Activated effector memory CD4-positive, alpha-beta T cell treated with Interleukin-2 at 50 U/mL for 16 hours (primary cell): Measurements from ENCODE around the gene REEP3.
"Not testable (repeated sequence)": the region's sequence is repeated elsewhere in the genome, so short reads cannot be mapped to it uniquely, and the experiment has no call there.

Experiments used
- DNase-seq: peaks from one replicate; pipeline ENCODE4 v3.0.0-alpha.2; 2020

The REEP3 gene

DNA sequence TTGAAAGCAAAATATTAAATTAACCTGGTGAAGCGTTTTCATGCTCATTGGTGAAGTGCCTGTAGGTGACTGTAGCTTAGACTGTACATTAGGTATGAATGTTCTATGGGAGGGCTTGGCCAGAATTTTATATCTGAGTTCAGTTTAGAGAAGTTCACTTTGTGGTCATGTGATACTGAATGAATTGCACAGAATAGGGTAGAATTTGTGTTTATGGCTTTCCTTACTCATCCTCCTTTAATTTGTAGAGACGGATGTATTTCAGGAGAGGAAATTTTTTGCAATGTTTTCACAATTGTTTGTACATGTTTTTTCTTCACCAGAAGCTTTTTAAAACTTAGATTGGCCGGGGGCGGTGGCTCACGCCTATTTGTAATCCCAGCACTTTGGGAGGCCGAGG lies 32.3 kb downstream of the REEP3 start:
- no peak for DNase-seq

DNA sequence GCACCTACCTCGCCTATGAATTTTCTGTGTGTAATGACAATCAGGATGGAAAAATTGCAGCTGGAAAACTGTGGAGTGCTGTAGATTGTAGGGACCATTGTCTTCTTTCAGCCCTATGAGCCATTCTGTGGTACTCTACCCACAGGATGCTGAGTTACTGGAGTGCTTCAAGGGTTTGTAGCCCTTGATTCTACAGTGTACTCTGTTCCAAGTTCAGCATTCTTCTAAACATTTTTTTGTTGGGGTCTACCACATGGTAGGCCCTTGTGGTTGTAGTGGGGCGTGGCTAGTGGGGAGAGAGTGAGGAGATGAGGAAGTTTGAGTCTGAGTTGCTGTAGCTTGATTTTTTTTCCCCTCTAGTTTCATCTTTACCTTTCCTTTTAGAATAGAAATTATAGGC lies 33.5 kb downstream of the REEP3 start:
- peak; percentile 22 for DNase-seq

DNA sequence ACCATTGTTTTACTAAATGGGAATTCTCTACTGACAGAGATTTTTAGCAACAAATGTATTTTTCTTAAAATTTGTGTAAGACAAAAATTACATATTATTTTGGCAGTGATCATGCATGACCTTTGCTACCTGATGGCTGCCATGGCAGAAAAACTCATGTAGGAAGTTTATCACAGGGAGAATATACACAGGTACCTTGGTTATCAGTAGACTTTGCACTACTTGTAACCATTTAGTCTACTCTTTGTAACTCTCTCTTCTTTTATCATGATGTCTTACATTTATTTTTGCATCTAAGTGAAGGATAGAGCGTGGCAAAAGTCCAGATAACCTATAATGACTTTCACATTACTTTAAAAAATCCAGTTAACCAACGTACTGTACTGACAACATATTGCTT lies 34.1 kb downstream of the REEP3 start:
- DNase-seq: no peak

DNA sequence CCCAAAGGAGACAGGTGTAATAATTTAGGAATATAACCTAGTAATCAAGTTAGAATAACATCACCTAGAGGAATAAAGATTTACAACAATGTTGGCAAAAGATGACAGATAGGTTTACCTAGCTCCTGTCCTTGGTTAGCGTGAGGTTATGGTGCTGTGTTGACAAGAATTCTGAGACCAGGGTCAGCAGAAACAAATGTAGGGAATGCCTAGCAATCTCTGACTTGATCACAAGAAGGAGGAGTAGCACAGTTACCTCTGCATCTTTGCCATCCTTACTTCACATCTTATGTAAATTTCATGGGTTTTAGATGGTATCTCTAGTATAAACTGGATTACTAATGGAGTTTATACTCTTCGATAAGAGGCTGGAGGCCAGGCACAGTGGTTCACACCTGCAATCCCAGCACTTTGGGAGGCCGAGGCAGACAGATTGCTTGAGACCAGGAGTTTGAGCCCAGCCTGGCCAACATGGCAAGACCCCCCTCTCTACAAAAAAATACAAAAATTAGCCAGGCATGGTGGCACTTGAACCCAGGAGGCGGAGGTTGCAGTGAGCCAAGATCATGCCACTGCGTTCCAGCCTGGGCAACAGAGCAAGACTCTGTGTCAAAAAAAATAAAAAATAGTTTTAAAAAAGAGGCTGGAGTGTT lies 37.1 kb downstream of the REEP3 start:
- no peak for DNase-seq

DNA sequence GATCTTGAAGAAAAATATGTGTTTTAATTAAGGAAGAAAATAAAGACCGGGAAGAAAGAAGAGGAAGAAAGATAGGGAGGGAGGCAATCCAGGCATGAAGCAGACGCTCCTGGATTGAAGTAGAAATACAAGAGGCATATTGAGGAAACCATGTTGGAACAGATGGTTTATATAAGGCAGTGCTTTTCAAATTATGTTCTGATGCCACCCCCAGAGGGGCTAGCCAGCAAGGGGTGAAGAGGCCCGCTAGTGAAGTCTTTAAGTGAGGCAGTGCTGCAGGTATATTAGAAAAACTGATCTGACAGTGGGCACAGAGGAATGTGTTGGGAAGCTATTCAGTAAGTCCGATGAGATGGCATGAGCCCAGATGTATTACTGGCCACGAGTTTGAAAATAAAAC lies 40.1 kb downstream of the REEP3 start:
- no peak for DNase-seq

DNA sequence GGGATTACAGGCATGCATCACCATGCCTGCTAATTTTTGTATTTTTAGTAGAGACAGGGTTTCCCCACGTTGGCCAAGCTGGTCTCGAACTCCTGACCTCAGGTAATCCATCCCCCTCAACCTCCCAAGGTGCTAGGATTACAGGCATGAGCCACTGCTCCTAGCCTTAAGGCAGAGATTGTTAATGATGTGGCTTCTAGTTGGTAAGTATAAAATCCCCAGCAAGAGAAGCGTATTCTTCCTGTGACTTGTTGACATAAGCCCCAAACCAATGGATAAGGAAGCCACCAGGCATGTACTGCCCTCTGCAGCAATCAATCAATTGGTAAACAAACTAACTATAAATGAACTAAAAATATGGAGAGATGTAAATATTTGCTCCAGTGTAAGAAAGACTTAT lies 41.2 kb downstream of the REEP3 start:
- DNase-seq: no peak

DNA sequence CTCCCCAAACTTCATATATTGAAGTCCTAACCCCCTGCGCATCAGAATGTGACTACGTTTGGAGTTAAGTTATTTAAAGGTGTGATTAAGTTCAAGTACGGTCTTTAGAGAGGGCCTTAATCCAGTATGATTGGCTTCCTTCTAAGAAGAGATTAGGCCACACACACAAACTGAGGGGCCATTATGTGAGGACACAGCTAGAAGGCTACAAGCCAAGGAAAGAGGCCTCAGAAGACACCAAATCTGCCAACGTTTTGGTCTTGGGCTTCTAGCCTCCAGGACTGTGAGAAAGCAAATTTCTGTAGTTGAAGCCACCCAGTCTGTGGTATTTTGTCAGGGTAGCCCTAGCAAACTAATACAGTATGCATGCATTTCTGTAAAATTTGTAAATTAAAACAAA lies 41.7 kb downstream of the REEP3 start:
- no peak for DNase-seq

DNA sequence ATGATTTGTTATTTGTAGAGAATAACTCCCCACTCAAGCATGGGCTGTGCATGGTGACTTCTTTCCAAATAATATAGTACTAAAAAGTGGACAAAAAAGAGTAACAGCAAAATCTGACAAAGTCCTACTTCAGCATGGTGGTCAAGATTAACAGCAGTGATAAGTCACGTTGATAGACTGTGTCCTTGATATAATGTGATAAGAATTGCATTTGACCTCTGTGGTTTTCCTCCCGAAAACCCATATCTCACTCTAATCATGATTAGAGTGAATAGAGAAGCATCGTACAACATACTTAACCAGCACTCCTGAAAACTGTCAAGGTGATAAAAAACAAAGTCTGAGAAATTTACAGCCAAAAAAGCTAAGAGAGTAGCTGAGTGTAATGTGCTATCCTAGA lies 42.4 kb downstream of the REEP3 start:
- DNase-seq: no peak

DNA sequence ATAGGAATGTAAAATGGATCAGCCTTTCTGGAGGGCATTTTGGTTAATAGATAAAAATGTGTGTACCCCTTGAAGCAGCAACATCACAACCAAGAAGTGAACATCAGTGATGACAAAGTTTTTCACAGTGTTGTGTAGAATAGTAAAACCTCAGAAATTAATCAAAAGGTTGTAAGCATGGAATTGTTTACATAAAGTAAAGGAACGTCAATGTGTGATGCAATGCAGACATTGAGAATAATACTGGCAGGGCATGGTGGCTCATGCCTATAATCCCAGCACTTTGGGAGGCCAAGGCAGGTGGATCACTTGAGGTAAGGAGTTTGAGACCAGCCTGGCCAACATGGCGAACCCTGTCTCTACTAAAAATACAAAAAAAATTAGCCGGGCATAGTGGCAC lies 43.5 kb downstream of the REEP3 start:
- DNase-seq: not testable (repeated sequence)

DNA sequence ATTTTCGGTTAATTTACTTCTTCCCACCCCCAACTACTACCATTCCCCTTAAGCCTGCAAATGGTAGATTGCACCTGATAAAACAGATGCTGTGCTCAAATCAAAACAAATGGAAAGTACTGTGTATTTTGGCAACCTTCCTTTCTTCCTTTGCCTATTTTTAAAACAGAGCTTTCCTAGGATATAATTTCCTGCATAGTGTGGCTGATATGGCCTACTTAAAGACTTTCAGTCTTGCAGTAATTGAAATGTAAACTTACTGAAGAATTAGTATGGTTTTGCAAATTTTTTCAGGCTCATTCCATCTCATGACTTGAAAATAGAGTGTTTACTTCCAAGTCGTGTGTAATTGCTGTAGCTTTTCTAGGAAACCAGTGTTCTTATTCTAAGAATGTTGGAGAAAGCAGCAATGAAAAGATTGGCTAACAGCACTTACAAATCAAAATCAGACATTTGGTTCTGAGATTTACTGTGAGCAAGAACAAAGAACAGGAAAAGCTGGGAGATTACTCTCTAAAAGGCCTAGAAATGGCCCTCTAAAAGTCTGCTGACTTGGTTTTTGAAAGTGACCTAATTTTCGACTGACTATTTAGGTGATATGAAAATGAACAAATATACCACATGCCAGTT lies 52.0 kb downstream of the REEP3 start:
- DNase-seq: no peak

DNA sequence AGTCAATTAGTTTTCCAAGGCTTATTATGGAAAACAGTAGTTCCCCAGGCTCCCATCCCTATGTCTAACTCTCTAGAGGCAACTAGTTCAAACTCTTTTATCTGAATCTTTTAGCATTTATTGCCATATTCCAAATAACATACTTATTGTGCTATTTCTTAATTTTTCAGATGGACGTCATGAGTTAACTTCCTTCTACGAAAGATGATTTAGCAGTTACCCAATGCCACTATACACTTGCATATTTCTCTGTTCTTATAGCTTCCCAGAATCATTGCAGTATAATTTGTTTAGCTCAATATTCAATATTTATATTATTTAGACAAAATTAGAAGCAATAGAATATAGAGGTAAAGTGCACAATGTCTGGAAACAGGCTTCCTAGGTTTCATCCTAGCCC lies 52.8 kb downstream of the REEP3 start:
- no peak for DNase-seq

DNA sequence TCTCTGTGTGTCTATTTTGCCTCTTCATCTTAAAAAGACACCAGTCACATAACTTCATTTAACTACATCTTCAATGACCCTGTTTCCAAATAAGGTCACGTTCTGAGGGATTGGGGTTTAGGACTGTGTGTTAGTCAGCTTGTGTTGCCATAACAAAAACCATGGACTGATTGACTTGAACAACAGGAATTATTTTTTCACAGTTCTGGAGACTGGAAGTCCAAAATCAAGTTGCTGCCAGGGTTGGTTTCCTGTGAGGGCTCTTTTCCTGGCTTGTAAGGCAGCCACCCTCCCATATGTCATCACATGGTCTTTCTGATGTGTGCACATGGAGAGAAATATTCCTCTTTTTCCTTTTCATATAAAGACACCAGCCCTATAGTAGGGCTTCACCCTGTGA lies 55.3 kb downstream of the REEP3 start:
- no peak for DNase-seq

DNA sequence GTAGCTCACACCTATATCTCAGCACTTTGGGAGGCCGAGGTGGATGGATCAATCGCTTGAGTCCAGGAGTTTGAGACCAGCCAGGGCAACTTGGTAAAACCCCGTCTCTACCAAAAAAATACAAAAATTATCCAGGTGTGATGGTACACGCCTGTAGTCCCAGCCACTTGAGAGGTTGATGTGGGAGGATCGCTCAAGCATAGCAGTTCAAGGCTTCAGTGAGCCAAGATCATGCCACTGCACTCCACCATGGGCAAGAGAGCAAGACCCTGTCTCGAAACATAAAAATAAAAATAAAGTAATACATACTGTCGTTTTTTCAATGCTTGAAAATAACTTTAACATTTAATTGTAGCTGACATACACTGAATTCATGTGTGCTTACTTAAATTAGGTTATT lies 57.3 kb downstream of the REEP3 start:
- no peak for DNase-seq

DNA sequence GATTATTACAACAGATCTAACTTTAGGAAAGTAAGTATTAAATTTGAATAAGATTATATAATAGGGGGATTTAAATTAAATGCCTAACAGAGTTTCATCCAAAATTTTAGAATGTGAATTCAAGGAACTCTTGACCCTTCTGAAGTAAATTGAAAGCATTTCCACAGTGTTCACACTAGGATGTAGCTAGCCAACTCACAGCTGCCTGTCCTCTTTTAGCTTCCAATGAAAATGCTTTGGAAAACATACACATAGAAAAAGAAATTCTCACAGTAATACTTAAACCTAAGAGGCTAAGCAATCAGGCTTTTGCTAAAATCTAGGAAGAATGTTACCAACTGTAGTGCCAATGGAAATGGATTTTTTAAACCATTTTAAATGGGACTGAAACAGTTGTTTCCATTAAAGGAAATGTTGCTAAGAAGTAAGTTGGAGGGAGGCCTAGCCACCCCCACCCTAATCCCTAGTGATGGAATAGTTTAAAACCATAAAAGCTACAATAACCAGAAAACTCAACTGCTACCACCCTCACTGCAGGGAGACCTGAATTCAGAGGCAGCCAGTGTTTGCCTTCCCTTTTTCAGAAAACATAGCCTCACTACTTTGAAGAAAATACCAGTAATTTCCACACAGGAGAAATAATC lies 58.3 kb downstream of the REEP3 start:
- DNase-seq: no peak

DNA sequence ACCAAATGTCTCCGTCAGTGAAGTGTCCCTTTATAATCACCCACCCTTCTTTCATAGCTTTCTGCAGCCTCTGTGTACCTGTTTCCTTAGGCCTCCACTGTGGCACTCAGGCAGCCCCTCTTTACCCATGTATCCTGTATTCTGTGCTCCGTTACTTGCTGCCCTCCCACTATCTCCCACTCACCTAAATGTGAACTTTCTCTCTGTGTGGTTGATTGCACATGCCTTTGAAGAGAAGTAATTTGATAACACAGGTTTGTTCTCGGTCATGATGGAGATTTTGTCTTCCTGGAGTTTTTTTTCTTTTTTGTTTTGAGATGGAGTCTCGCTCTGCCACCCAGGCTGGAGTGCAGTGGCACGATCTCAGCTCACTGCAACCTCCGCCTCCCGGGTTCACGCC lies 61.5 kb downstream of the REEP3 start:
- no peak for DNase-seq

DNA sequence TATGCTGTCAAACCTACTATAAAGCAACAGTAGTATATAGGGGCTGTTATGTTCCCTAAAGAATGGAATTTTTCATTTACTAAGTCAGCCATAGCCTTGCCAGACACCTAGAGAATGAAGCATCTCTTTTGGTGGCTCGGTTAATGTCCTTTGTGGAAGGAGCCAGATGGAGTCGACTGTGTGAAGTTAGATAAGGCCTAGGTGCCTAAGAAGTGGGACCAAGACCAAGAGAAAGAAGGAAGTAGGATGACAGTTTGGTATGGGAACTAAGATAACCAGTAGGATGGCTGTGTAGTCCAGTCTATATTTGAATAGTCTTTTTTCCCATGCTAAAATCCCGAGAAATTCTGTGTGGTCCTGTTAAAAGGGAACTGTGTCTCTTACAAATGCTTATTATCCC lies 62.2 kb downstream of the REEP3 start:
- DNase-seq: no peak

DNA sequence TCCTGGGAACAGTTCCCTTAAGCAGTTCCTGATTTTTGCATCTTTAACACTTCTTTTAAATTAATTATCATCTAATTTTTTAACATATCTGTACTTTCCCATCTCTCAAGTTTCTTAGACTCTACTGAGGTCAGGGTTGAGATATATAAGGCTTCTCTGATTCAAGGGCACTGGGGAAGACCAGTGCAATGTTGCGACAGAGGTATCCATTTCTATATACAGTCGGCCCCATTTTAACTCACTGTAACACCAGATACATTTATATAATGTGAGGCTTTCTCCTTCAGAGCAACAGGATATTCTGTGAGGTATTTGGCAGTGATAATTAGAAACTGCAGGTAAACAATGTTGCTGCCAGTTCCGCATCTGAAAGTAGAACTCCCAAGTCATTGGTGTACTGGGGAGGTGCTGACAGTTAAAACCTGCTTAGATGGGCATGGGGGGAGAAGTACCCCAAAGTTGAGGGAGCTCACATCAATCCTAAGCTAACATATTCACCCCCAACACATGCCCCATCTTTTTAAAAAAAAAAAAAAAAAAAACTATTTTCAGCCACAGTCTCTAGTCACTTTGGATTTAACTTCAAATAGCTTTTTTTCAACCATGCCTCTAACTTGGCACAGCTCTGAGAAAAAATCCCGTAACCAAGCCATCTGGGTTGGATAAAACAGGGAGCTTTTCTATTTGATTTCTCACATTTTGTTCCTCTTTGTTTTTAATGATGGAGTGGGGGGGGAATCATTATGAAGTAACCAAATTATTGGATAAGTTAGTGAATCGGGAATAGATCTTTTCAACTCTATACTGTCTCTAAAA lies 62.9 kb downstream of the REEP3 start:
- no peak for DNase-seq

DNA sequence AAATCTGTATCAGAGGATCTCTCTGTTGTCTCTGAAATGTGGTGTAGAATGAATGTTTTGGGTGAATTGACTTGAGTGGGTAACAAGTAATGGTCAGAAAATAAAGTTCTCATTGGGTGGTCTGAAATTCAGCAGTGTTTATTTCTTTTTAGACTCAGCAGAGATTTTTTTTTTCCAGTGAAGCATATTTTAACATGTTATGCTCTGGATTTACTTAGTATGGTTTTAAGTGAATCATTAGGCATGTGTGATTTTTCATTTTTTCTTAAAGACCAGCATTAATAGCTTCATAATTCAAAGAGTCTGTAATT lies 63.5 kb downstream of the REEP3 start:
- DNase-seq: no peak

DNA sequence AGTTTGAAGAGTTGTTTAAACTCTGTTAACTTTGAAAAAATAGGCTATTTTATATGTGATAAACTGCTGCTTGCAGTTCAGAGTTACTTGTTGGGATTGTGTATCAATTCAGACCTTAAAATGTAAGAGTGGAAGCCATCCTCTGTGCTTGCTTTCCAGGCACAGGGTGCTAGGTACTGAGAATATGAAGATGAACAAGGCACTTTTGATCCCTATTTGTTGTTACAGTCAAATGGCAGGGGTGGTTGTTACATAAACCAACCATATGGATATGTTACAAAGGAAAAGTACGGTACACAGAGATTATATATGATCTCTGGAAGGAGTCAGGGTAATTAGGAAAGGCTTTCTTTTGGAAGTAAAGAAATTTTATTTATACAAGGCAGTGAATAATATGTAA lies 63.8 kb downstream of the REEP3 start:
- DNase-seq: no peak

DNA sequence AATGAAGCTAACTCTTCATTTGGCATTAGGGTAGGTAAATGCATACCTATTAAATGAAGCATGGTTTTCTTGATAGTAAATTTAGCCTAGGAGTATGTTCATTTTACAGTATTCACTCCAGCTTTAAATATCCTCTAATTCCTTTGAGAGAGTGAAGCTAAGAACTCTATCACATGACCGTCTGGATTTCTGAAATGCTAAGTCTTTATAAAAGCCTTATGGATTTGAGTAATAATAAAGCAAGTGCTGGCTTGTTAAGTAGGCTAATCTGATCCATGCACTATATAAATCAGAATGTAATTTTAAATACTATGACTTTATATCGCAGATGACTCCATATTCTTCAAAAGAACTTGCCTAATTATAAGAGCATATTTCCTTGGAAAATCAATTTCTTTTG lies 64.8 kb downstream of the REEP3 start:
- DNase-seq: no peak

DNA sequence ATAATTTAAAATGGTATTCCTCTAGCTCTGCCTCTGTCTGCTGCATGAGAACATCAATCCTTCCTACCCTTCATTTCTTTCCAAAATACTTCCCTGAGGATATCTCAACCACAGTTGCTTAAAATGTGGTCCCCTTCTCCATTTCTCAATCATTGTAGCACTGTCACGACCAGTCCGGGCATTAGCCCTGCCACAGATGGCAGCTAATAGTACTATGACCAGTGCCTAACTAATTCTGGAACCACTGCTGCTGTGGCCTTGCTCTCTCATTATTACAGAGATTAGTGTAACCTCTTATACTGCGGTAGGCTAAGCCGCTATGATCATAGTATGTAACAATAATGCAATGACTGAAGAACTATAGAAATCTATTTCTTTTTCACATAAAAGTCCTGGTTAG lies 66.0 kb downstream of the REEP3 start:
- no peak for DNase-seq

DNA sequence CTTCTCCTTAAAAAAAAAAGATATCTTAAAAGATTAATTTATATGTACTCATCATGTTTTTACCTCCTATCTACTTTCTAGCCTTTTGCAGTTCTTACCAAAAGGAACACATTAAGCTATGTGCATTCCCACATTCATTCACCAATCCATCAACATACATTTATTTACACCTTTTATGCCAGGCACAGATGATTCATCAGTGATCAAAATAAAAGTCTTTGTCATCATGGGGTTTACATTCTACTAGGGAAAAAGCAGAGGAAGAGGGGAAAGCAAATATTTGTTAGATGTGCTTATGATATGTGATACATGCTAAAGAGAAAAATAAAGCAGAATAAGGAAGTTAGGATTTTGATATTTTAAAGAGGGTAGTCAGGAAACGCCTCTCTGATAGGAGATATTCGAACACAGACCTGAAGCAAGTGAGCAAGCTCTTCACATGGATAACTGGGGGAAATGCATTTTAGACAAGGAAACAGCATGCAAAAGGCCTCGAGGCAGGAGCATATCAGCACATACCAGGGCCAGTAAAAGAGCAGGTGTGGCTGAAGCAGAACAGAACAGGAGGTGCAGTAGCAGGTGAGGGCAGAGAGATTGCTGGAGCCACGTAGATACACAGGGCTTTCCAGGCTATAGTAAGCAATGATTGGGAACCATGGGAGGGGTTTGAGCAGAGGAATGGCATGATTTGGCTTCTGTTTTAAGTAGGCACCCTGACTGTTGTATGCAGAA lies 67.4 kb downstream of the REEP3 start:
- DNase-seq: no peak

DNA sequence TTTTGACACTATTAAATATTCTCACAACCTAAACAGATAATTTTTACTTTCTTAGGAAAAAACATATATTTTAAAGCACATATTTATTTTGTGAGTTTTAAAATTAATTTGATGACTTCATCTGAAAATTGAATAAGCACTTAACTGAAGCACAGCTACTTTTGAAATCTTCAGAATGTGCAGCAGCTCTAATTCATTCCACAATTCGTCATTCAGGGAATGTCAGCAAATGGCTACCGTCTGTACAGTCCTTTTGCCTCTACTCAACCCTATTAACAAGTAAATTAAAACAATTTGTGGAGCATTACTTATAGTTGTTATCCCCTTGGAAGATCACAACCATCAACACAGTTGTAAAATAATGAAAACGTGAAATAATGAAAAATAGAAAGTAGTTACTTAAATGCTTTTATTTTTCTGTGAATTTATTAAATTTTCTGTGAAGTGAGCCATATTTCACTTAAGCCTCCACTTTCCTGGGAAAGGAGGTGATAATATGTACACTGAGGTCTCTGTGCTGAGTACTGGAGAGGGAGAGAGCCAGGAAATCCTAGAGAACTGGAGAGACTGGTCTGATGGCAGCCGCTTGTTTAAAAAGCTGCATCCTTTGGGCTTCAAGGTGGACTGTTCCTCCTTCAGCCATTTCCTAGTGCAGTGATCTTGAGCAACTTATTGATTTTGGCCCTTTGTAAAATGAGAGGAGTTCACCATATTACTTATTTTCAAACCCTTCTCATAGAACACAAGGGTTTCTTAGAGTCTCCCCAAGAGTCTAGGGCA lies 70.6 kb downstream of the REEP3 start:
- no peak for DNase-seq
